Keratinocyte (primary cell): ENCODE data around the gene BAIAP2.

Experiments used
- CTCF ChIP-seq, 3 experiments: IDR thresholded peaks in 1 of 3; conservative IDR thresholded peaks in 1 of 3; optimal IDR thresholded peaks in 1 of 3; 2 replicates in 2 of 3; 3 replicates in 1 of 3; pipeline versions ENCODE3 to v1.5.1; 2011; ENCODE audit warnings: low read length in 3 of 3, mild to moderate bottlenecking in 3 of 3, moderate library complexity in 2 of 3, control low read depth in 1 of 3, inconsistent platforms in 1 of 3; ENCODE audit not compliant: insufficient read depth in 2 of 3; ENCODE audit errors: extremely low read depth in 1 of 3
- EZH2 ChIP-seq: IDR thresholded peaks from one replicate; pipeline ENCODE4 v1.6.1; 2012; ENCODE audit warnings: inconsistent platforms, mild to moderate bottlenecking, low read length, moderate library complexity

DNA sequence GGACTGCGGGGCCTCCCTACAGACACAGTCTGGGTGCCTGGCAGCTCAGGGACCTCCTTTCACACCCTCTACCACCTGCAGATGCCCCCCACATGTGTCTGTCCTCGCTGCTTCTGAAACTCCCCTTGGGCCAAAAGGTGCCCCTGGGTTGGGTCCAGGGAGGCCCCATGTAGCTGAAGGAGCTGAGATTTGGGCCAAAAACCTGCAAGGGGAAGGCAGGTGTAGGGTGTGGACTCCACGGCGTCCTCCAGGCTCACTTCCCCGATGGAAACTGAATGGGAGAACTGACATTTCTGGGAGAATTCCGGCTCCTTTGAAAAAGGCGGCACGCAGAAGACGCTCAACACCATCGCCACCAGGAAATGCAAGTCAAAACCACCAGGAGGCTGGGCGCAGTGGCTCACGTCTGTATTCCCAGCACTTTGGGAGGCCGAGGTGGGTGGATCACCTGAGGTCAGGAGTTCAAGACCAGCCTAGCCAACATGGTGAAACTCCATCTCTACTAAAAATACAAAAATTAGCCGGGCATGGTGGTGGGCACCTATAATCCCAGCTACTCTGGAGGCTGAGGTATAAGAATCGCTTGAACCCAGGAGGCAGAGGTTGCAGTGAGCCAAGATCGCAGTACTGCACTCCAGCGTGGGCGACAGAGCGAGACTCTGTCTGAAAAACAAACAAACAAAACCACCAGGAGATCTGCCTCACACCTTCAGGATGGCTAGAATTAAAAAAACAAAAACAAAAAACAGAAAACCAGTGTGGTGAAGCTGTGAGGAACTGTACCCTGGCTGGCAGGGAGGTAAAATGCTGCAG, 13.2 kb upstream of the BAIAP2 start:
- TF ChIP-seq CTCF (optimal IDR thresholded peaks at IDR 0.05 in 1 of 3, IDR thresholded peaks at IDR 0.05 in 1 of 3, conservative IDR thresholded peaks at IDR 0.05 in 1 of 3; ENCODE audit: extremely low read depth in 1 of 3, insufficient read depth in 2 of 3, low read length in 3 of 3) = no peak
- no peak for TF ChIP-seq EZH2
